GM21723 (cell line): ENCODE results near the gene ACYP2.

Experiments
- ATAC-seq: cut with Tn5 transposase; IDR thresholded peaks from one replicate; pipeline ENCODE4 v1.9.1; 2021; ENCODE audit warnings: mild to moderate bottlenecking, moderate library complexity; ENCODE audit not compliant: unreplicated experiment

ACYP2 gene

GRCh38 chr2:54149638-54150441, 34.4 kb downstream of the ACYP2 start:
- no peak for ATAC-seq

DNA sequence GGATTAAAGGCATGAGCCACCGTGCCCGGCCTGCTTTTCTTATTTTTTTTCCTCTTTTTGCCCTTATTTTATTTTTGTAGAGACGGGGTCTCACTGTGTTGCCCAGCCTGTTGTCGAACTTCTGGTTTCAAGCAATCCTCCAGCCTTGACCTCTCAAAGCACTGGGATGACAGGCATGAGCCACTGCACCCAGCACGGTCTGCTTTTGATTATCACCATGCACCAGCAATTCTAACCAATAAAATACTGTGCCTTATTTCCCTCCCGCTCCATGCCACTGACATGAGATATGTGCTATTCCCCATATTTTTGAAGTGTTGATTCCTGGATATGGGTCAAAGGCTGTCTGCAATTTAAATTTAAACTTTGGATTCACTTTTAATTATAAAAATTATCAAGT, 42.9 kb downstream of the ACYP2 start:
- ATAC-seq = no peak

- ATAC-seq = no peak
Measured at GRCh38 chr2:54161660-54162424, 46.4 kb downstream of the ACYP2 start.

GRCh38 chr2:54164106-54164505, 48.7 kb downstream of the ACYP2 start:
- no peak for ATAC-seq

DNA sequence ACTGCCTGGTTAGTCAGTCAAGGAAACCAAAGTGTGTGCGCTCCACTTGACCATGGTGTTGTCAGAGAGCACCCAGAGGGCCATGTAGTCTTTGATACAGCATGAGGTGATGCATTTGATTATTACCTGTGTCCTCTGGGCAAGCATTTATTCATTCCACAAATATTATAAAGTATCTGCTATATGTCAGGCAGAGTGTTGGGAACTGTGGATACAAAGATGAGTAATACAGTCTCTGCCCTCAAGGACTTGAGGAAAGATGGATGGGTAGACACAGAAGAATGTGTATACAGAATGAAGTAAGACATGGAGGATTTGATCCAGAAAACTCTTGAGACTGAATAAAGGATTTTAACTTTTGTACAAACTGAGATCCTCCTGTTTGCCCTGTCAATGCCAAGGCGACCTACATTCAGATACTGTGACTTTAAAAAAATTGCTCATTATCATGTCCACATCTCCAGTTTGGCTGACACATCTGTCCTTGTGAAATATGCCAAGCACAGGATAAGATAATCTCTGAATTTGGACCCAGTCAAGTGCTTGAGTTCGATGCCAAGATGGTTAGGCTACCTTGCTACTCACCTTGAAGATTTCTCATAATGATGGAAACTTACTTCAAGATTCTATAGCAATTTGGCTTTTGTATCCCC, 50.8 kb downstream of the ACYP2 start:
- no peak for ATAC-seq

- ATAC-seq = no peak
Measured at GRCh38 chr2:54176577-54176976, 61.2 kb downstream of the ACYP2 start.

DNA sequence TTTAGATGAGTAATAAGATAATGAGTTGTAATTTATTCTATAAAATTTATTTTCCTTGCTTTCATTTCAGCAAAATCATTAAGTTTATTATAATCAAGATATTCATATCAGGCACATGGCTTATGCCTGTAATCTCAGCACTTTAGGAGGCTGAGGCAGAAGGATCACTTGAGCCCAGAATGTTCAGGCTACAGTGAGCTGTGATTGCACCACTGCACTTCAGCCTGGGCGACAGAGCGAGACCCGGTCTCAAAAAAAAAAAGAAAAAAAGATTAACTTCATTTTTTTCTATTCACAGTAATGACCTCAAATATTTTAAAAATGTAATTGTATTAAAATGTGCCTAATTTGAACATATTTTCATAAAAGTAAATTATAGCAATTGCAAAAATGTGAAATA, 67.9 kb downstream of the ACYP2 start:
- ATAC-seq = no peak

GRCh38 chr2:54183972-54184371, 68.6 kb downstream of the ACYP2 start:
- ATAC-seq = no peak

DNA sequence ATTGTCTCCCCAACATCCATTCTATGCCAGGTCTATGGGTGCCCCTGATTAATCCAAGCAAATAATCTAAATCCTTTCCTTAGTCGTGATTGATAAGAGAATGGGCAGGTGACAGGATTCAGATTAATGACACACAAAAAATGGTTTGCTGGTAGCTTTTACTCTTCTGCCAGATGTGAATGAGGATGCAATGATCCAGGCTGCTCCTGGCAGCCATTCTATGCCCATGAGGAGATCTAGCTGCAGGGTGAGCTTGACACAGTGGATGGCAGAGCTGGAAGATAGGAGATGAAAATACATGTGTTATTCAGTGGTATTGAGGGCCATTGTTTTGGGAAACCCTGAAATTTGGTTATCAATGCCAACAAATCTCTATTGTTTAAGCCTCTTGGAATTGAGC, 69.7 kb downstream of the ACYP2 start:
- no peak for ATAC-seq

GRCh38 chr2:54187331-54187730, 71.9 kb downstream of the ACYP2 start:
- no peak for ATAC-seq

- no peak for ATAC-seq
Measured at GRCh38 chr2:54189539-54189938, 74.1 kb downstream of the ACYP2 start.

- ATAC-seq = no peak
Measured at GRCh38 chr2:54191361-54192135, 76.1 kb downstream of the ACYP2 start.

- ATAC-seq = peak; percentile 69
Measured at GRCh38 chr2:54194761-54195750, 79.6 kb downstream of the ACYP2 start.

GRCh38 chr2:54196646-54197045, 81.2 kb downstream of the ACYP2 start:
- ATAC-seq = no peak

GRCh38 chr2:54204476-54204875, 89.1 kb downstream of the ACYP2 start:
- no peak for ATAC-seq

DNA sequence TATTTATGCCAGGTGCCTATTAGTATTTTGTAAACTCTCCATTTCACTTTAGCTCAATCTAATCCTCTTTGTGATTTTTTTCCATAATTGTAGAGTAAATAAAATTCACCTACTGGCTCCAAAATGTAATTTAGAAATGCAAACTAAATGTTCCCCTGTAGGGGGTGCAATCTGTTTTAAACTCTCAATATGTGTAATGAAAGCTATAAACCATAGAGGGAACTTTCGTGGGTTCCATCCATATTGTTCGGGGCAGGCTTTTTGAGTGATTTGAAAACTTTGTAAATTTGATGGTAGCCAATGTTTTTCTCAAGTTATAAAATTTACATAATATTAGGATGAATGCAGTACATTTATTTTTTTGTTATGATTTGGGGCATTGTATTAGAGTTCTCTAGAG, 91.2 kb downstream of the ACYP2 start:
- ATAC-seq = no peak

DNA sequence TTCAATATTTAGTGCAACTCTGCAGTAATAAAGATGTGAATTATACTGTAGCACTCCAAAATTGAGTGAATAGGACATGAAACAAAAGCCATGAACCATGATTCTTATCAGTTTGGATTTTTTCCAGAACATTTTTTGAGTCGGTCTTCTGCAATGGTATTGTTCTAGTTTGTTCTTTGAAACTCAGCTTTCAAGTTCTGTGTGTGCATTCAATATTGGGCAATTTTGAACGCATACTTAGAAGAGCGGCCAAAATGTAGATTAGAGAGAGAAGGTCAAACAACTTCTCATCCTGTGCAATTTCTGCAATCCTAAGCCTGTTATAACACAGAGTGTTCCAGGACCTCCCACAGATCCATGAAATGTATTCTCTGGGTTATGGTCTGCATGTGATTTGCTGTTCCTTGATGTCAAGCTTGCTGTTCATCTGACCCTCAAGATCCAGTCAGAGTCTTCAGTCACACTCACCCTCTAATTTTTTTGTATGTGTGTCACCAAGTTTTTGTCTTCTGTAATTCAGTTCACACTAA, 92.3 kb downstream of the ACYP2 start:
- ATAC-seq = no peak

DNA sequence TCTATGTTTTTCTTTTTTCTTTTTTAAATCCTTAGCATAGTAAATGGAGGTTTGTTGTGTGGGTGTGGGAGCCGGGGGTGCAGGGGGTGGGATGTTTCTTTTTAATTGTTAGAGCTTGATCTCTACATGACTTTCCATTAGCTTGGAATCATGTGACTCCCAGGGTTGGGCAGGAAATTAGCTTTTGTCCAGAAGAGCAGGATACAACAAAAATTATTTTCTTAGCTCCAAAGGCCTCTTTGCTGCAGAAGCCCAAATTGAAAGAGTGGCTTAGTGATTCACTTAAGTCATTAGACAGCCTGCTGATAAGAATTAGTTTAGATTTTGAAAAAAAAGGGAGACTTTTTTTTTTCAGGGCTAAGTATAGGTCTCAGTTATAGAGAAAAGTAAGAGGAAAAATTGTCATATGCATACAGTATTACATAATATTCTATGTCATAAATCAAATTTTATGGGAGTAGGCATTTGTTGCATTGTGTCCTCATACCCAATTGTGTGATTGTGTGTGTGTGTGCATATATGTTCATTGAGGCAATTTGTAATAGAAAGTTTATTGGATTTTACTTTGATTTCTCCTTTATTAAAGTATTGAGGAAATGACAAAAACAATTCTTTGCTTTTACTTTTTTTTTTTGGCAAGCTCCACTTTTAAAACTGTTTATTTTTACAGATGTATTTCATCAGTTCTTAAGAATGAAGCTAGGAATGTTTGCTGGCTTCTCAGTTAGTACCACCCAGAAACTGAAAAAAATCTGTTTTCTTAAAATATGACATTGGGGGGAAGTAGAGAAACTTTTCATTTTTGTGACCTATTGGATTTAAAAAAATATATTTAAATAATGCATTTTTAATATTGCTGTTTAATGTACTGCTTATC, 93.2 kb downstream of the ACYP2 start:
- no peak for ATAC-seq

GRCh38 chr2:54209379-54209778, 94.0 kb downstream of the ACYP2 start:
- no peak for ATAC-seq
